ENCODE results near the gene TST.

GRCh38 chr22:37026325-37026724 lies 7.1 kb upstream of the TST start:
- TF ChIP-seq CTCF (IDR thresholded peaks at IDR 0.05; ENCODE audit: insufficient read depth, low read length): no peak
- no peak for TF ChIP-seq REST (IDR thresholded peaks at IDR 0.05; ENCODE audit: insufficient replicate concordance, low read depth)
- TF ChIP-seq POLR2AphosphoS5 (IDR thresholded peaks at IDR 0.05; ENCODE audit: low read depth): no peak
